H9 (cell line): ENCODE data around the gene FPR2. TPM values are rescaled to one million over a fixed set of nuclear protein-coding genes. Genes with fewer than 3 reads are reported as not detected.

Experiments
- DNase-seq: peaks from one replicate; pipeline ENCODE4 v3.0.0-alpha.2; 2017
- H2AFZ ChIP-seq: one replicate; pipeline ENCODE4 v1.6.1; 2013; ENCODE audit warnings: mild to moderate bottlenecking, low read length, control low read depth, moderate library complexity
- H2AK5ac ChIP-seq: 2 replicates; pipeline ENCODE4 v1.6.1; 2013; ENCODE audit warnings: low read length, control low read depth, mixed read lengths; ENCODE audit not compliant: insufficient read length
- H2BK120ac ChIP-seq: one replicate; pipeline ENCODE4 v1.6.1; 2013; ENCODE audit warnings: low read depth, mild to moderate bottlenecking, low read length, control low read depth, inconsistent platforms; ENCODE audit not compliant: poor library complexity, severe bottlenecking
- H2BK12ac ChIP-seq: 2 replicates; pipeline ENCODE4 v1.6.1; 2013; ENCODE audit warnings: low read length, control low read depth, mixed read lengths, low read depth; ENCODE audit not compliant: insufficient read length
- H2BK15ac ChIP-seq: 2 replicates; pipeline ENCODE4 v1.6.1; 2013; ENCODE audit warnings: low read depth, low read length, control low read depth
- H2BK20ac ChIP-seq: one replicate; pipeline ENCODE4 v1.6.1; 2013; ENCODE audit warnings: low read depth, mild to moderate bottlenecking, low read length, control low read depth, inconsistent platforms; ENCODE audit not compliant: poor library complexity, severe bottlenecking
- H2BK5ac ChIP-seq: 2 replicates; pipeline ENCODE4 v1.6.1; 2013; ENCODE audit warnings: low read length, control low read depth, mixed read lengths; ENCODE audit not compliant: insufficient read length
- H3K14ac ChIP-seq: 2 replicates; pipeline ENCODE4 v1.6.1; 2013; ENCODE audit warnings: low read length, control low read depth; ENCODE audit not compliant: insufficient read depth
- H3K18ac ChIP-seq: 2 replicates; pipeline ENCODE4 v1.6.1; 2013; ENCODE audit warnings: low read depth, mild to moderate bottlenecking, mixed read lengths, low read length, control low read depth; ENCODE audit not compliant: insufficient read length
- H3K23ac ChIP-seq: 2 replicates; pipeline ENCODE4 v1.6.1; 2013; ENCODE audit warnings: low read length, control low read depth, mixed read lengths, low read depth; ENCODE audit not compliant: insufficient read length
- H3K23me2 ChIP-seq: 2 replicates; pipeline ENCODE4 v1.6.1; 2013; ENCODE audit warnings: low read depth, mild to moderate bottlenecking, mixed read lengths, low read length, control low read depth; ENCODE audit not compliant: insufficient read length, poor library complexity, severe bottlenecking
- H3K27ac ChIP-seq: 2 replicates; pipeline ENCODE4 v1.5.1; 2013; ENCODE audit warnings: low read length, control low read depth, mixed read lengths, low read depth; ENCODE audit not compliant: insufficient read length
- H3K27me3 ChIP-seq: 2 replicates; pipeline ENCODE4 v1.6.1; 2013; ENCODE audit warnings: low read length, control low read depth, inconsistent platforms; ENCODE audit not compliant: insufficient read depth
- H3K4ac ChIP-seq: 2 replicates; pipeline ENCODE4 v1.6.1; 2013; ENCODE audit warnings: low read depth, mild to moderate bottlenecking, control low read depth, inconsistent platforms, low read length, moderate library complexity
- H3K4me1 ChIP-seq: 2 replicates; pipeline ENCODE4 v1.6.1; 2013; ENCODE audit warnings: low read length, control low read depth, inconsistent platforms; ENCODE audit not compliant: insufficient read depth
- H3K4me2 ChIP-seq: 2 replicates; pipeline ENCODE4 v1.6.1; 2013; ENCODE audit warnings: low read length, control low read depth, mixed read lengths; ENCODE audit not compliant: insufficient read length, insufficient read depth
- H3K56ac ChIP-seq: 2 replicates; pipeline ENCODE4 v1.6.1; 2013; ENCODE audit warnings: low read depth, mild to moderate bottlenecking, mixed read lengths, low read length, control low read depth; ENCODE audit not compliant: insufficient read length
- H3K79me1 ChIP-seq: 2 replicates; pipeline ENCODE4 v1.6.1; 2013; ENCODE audit warnings: low read depth, mild to moderate bottlenecking, moderate library complexity, low read length, control low read depth, inconsistent platforms; ENCODE audit not compliant: insufficient read depth, poor library complexity, severe bottlenecking
- H3K79me2 ChIP-seq: 2 replicates; pipeline ENCODE4 v1.6.1; 2013; ENCODE audit warnings: low read length, control low read depth, inconsistent platforms; ENCODE audit not compliant: insufficient read depth
- H3K9ac ChIP-seq: 2 replicates; pipeline ENCODE4 v1.6.1; 2013; ENCODE audit warnings: low read length, control low read depth, mixed read lengths; ENCODE audit not compliant: insufficient read length; ENCODE audit errors: extremely low read depth
- H3K9me3 ChIP-seq: one replicate; pipeline ENCODE4 v1.6.1; 2013; ENCODE audit warnings: low read depth, low read length, inconsistent platforms; ENCODE audit not compliant: control insufficient read depth
- H3T11ph ChIP-seq: one replicate; pipeline ENCODE4 v1.6.1; 2013; ENCODE audit warnings: mild to moderate bottlenecking, low read length, control low read depth, inconsistent platforms
- H4K20me1 ChIP-seq: one replicate; pipeline ENCODE4 v1.6.1; 2013; ENCODE audit not compliant: control insufficient read depth, insufficient read length, insufficient read depth
- H4K5ac ChIP-seq: 2 replicates; pipeline ENCODE4 v1.6.1; 2013; ENCODE audit warnings: low read depth, mild to moderate bottlenecking, mixed read lengths, low read length, control low read depth; ENCODE audit not compliant: insufficient read length
- H4K8ac ChIP-seq: replicated peaks from 2 replicates; pipeline ENCODE4 v1.6.1; 2013; ENCODE audit warnings: low read length, control low read depth, mixed read lengths, low read depth; ENCODE audit not compliant: insufficient read length
- H4K91ac ChIP-seq: 2 replicates; pipeline ENCODE4 v1.6.1; 2013; ENCODE audit warnings: low read depth, mild to moderate bottlenecking, moderate library complexity, mixed read lengths, low read length, control low read depth; ENCODE audit not compliant: insufficient read length
- H3K27ac Mint-ChIP-seq, 3 experiments: 2 replicates in 2 of 3; 3 replicates in 1 of 3; pipeline ENCODE4 v1.8.0; 2020 to 2021; ENCODE audit warnings: mixed read lengths in 3 of 3, mild to moderate bottlenecking in 1 of 3, moderate library complexity in 1 of 3
- H3K27me3 Mint-ChIP-seq: 2 replicates; pipeline ENCODE4 v1.8.0; 2021; ENCODE audit warnings: low read depth, mild to moderate bottlenecking, moderate library complexity, mixed read lengths
- H3K36me3 Mint-ChIP-seq, 3 experiments: 2 replicates in 2 of 3; 3 replicates in 1 of 3; pipeline ENCODE4 v1.8.0; 2020 to 2021; ENCODE audit warnings: low read depth in 3 of 3, mixed read lengths in 3 of 3; ENCODE audit not compliant: insufficient read depth in 1 of 3
- H3K4me1 Mint-ChIP-seq, 2 experiments: 2 replicates each; pipeline ENCODE4 v1.8.0; 2020; ENCODE audit warnings: mixed read lengths in 2 of 2
- H3K4me3 Mint-ChIP-seq, 2 experiments: 2 replicates in 1 of 2; 3 replicates in 1 of 2; pipeline ENCODE4 v1.8.0; 2020 to 2021; ENCODE audit warnings: mild to moderate bottlenecking in 2 of 2, mixed read lengths in 2 of 2, moderate library complexity in 1 of 2
- H3K9me3 Mint-ChIP-seq, 2 experiments: 2 replicates in 1 of 2; 3 replicates in 1 of 2; pipeline ENCODE4 v1.8.0; 2020; ENCODE audit warnings: mild to moderate bottlenecking in 2 of 2, mixed read lengths in 2 of 2, moderate library complexity in 1 of 2
- WGBS: extraction: QIAGEN DNeasy Blood & Tissue Kit; methylation state at CpG from one replicate; pipeline ENCODE4 v1.1.7; 2013; ENCODE audit warnings: missing lambda C conversion rate, low lambda C conversion rate, mixed read lengths; ENCODE audit not compliant: insufficient read length; ENCODE audit errors: extremely low coverage; 5-methylcytosine and 5-hydroxymethylcytosine counted together
- total RNA-seq: library from RNA; stranded (reverse); gene quantifications from 2 replicates; pipeline ENCODE4 v1.2.1, GENCODE V29; 2021
- TF ChIP-seq, protein P1 (sequence below): fragments of 200-600 bp; sonication (generic); conservative IDR thresholded peaks from 3 replicates; pipeline ENCODE4 v1.8.0; 2021; ENCODE audit warnings: antibody characterized with exemption, mild to moderate bottlenecking

The FPR2 gene
- total RNA-seq, 1 experiment from 2014 or later, result not detected

DNA sequence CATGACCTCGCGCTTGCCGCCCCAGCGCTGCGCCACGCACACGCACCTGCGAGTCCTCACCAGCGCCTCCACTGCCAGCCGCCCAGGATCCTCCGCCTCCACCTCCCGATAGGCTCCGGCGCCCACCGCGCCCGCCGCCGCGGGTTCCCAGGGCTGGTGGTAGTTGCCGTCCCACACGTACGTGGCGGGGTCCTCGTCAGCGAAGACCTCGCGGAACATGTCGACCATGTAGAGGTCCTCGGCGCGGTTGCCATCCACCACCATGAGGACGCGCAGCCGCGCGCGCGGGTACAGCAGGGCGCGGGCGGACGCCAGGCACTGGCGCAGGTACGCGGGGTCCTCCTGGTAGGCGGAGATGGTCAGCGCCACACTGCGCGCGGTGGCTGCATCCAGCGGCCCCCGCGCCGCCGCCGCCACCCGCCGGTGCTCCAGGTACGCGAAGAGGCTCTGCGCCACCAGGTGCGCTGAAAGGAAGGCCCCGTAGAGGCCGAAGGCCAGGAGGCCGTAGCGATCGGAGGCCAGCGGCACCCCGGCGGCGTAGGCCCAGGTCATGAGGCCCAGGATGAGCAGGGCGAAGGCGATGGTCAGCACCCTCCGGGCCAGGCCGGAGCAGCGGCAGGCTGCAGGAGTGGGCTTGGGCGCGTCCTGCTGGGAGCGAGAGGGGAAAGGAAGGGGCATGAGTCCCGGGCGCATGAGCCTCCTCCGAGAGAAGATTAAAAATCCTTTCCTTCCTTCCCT lies 41.6 kb upstream of the FPR2 start:
- Histone ChIP-seq H3K4me1 (no peaks in the 10 kb centered on the region), H3K27ac (no peak overlapping the region), H4K20me1 (no peaks in the 10 kb centered on the region), H3K9me3 (no peaks in the 10 kb centered on the region), H2AFZ (no peak overlapping the region), H3K18ac (no peak overlapping the region), H3K23me2 (peaks cover 9% of the 10 kb centered on the region), H2BK15ac (no peak overlapping the region), H3K79me2 (no peaks in the 10 kb centered on the region), H2BK20ac (no peak overlapping the region), H3K27me3 (peaks cover 6% of the 10 kb centered on the region; the same call in 1 of the 2 replicates), H3K23ac (no peak overlapping the region), H2BK12ac (no peak overlapping the region), H2BK5ac (no peak overlapping the region), H3K56ac (no peak overlapping the region), H3K4ac (no peak overlapping the region), H4K91ac (no peak overlapping the region), H3K9ac (no peak overlapping the region), H4K5ac (no peak overlapping the region), H2BK120ac (no peak overlapping the region), H4K8ac (no peak overlapping the region), H3T11ph (no peak overlapping the region), H3K4me2 (peak overlapping the region; percentile 44), H3K79me1 (no peaks in the 10 kb centered on the region), H2AK5ac (no peak overlapping the region), H3K14ac (peak overlapping the region; percentile 14; the same call in 1 of the 2 replicates)
- no peaks in the 10 kb centered on the region for H3K36me3 Mint-ChIP-seq
- peaks cover 0 to 33% of the 10 kb centered on the region in 2 experiments; a peak in 4 of 5 replicates for H3K9me3 Mint-ChIP-seq
- TF ChIP-seq, protein P1, sequence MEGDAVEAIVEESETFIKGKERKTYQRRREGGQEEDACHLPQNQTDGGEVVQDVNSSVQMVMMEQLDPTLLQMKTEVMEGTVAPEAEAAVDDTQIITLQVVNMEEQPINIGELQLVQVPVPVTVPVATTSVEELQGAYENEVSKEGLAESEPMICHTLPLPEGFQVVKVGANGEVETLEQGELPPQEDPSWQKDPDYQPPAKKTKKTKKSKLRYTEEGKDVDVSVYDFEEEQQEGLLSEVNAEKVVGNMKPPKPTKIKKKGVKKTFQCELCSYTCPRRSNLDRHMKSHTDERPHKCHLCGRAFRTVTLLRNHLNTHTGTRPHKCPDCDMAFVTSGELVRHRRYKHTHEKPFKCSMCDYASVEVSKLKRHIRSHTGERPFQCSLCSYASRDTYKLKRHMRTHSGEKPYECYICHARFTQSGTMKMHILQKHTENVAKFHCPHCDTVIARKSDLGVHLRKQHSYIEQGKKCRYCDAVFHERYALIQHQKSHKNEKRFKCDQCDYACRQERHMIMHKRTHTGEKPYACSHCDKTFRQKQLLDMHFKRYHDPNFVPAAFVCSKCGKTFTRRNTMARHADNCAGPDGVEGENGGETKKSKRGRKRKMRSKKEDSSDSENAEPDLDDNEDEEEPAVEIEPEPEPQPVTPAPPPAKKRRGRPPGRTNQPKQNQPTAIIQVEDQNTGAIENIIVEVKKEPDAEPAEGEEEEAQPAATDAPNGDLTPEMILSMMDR, result no peak
- peak overlapping the region; percentile 60 to 73 for H3K4me3 Mint-ChIP-seq
- H3K27ac Mint-ChIP-seq, result no peak overlapping the region
- no CpG with 5 or more reads among the region's 83 CpGs for WGBS
- peaks cover 4% of the 10 kb centered on the region in 2 experiments; a peak in 1 of 4 replicates for H3K4me1 Mint-ChIP-seq
- H3K27me3 Mint-ChIP-seq, result peaks cover 76% of the 10 kb centered on the region
- peak; percentile 62 for DNase-seq
